HL-60/S4 treated with phorbol 12-myristate 13-acetate at 8.2 ng/mL for 4 days and 3 days (cell line): ENCODE data around the gene OR2V1.
"Not testable (repeated sequence)": the region's sequence is repeated elsewhere in the genome, so short reads cannot be mapped to it uniquely, and the experiment has no call there.

Experiments used
- in situ Hi-C: fragments of 300-500 bp; cut with MboI; formaldehyde crosslinking; loops from 2 replicates; pipeline ENCODE4 v1.15.0; 2022; ENCODE audit warnings: low sequenced_read_pairs

Gene OR2V1

DNA sequence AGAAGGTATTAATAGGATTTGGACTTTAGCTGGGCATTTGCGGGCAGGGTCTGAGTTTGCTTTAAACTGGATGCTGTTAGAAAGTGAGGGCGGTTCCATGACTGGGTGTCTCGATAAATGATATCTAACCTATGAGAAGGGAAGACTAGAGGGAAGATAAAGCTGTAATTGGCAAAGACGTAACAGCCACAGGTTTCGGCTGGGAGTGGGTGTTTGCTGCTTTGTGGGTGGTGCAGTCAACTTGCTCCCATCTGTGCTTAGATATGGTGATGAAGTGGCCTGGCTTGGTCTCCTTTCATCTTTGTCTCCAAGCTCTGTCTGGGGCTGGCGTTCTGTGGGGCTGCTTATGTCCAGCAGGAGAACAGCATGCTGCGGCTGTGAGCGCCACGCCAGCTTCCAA lies 23.3 kb downstream of the OR2V1 start:
- in situ Hi-C loops, result no loop called here

- in situ Hi-C loops, result no loop called here
These were observed 25.5 kb downstream of the OR2V1 start for GRCh38 chr5:181105391-181106025.

DNA sequence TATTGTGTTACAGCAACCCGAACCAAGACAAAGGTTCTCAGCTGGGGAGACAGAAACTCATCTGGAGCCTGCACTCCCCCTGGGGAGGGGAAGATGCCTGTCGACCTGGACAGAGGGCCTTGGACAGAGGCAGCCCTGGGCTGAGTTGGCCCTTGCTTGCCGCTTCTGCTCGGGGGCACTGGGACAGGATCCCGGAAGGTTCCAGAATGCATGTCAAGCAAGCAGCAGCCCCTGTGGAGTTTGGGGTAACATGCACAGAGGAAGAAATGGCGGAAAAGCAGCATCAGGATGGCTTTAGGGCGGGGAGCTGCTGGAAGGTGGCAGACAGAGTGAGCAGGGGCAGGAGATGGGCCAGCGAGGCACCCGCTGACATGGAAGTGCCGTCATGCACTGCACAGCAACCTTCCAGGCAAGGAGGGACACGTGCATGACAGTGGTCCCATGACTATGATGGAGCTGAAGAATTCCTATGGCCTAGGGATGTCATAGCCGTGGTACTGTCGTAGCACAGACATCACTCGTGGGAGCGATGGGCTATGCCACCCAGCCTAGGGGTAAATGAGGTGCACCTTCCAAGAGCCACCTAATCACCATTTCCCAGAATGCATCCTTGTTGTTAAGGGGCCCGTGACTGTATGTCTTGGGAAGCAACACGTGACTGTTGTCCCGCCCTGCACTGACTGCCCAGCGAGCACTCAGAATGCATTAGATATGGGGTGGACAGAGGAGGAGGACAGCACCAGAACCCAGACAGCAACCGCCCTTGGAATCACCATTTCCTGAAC lies 26.2 kb downstream of the OR2V1 start:
- in situ Hi-C loops, result not testable (repeated sequence)

- in situ Hi-C loops, result not testable (repeated sequence)
These were observed 26.8 kb downstream of the OR2V1 start for GRCh38 chr5:181104259-181104568.

DNA sequence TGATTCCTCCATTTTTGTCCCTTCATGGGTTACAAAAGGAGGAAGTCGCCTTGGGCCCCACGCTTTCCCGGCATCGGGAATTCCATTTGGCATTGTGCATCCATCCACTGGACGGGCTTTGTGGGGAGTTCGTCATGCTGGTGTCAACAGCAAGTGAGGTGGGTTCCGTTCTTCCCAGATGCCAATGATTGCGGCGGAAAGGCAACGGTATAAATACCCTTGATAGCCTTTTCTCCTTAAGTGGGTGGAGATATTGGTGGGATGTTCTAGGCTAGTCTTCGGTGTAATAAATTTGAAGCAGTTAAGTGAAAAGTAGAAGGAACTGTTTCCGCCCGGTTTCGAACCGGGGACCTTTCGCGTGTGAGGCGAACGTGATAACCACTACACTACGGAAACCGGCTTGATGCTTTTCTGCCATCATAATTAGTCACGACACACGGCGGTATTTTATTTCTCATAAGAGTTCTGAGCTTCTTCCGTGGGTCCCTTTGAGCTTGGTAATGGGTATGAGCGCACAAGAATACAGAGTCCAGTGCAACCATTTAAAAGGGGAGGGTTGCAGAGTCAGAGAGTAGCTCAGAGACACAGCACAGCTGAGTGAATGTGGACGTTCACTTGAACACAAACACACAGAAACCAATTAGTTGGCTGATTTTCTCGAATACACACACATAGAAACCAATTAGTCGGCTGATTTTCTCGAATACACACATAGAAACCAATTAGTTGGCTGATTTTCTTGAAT lies 28.9 kb downstream of the OR2V1 start:
- in situ Hi-C loops, result not testable (repeated sequence)

DNA sequence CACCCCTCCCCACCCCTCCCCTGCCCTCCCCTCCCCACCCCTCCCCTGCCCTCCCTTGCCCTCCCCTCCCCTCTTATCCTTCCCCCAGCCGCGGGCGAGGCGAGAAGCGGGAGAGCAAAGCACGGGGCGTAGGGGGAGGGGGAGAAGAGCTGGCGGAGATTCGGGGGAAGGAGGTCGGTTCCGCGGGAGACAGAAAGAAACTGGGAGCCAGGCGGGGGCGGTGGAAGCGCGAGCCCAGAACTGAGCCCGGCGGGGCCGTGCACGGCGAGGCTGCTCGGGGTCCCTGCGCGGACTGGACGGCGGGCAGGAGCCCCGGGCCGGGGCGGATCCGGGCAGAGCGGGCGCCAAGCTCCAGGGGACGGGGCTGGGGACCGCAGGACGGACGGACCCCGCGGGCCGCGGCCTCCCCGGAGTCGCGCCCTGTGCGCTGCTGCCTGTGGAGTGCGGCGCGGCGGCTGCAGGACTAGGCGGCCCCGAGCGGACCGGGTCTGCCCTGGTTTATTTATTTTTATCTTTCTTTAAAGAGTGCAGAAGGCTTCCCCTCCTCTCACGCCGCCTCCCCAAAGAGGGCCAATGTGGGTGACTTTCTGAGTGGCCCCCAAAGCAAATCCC lies 29.8 kb downstream of the OR2V1 start:
- in situ Hi-C loops, result not testable (repeated sequence)

GRCh38 chr5:181100121-181100875 lies 30.7 kb downstream of the OR2V1 start:
- in situ Hi-C loops, result no loop called here

- in situ Hi-C loops, result no loop called here
These were observed 31.3 kb downstream of the OR2V1 start for GRCh38 chr5:181099602-181100086.

GRCh38 chr5:181098762-181099601 lies 32.0 kb downstream of the OR2V1 start:
- in situ Hi-C loops, result no loop called here

- in situ Hi-C loops, result not testable (repeated sequence)
These were observed 33.0 kb downstream of the OR2V1 start for GRCh38 chr5:181097759-181098491.

DNA sequence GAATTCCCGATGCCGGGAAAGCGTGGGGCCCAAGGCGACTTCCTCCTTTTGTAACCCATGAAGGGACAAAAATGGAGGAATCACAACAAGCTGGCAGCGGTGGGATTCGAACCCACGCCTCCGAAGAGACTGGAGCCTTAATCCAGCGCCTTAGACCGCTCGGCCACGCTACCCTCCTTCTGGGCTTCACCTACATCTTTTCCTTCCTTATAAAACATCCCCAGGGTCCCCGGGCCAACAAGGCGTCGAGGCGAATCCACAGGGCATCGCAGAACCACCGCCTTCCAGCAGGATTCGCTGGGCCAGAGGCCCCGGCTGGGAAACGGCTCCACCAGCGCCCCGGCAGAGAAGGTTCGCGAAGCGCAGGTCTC lies 33.6 kb downstream of the OR2V1 start:
- in situ Hi-C loops, result not testable (repeated sequence)

DNA sequence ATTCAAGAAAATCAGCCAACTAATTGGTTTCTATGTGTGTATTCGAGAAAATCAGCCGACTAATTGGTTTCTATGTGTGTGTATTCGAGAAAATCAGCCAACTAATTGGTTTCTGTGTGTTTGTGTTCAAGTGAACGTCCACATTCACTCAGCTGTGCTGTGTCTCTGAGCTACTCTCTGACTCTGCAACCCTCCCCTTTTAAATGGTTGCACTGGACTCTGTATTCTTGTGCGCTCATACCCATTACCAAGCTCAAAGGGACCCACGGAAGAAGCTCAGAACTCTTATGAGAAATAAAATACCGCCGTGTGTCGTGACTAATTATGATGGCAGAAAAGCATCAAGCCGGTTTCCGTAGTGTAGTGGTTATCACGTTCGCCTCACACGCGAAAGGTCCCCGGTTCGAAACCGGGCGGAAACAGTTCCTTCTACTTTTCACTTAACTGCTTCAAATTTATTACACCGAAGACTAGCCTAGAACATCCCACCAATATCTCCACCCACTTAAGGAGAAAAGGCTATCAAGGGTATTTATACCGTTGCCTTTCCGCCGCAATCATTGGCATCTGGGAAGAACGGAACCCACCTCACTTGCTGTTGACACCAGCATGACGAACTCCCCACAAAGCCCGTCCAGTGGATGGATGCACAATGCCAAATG lies 34.1 kb downstream of the OR2V1 start:
- in situ Hi-C loops, result not testable (repeated sequence)

- in situ Hi-C loops, result not testable (repeated sequence)
These were observed 35.8 kb downstream of the OR2V1 start for GRCh38 chr5:181095162-181095561.

GRCh38 chr5:181092428-181092827 lies 38.5 kb downstream of the OR2V1 start:
- in situ Hi-C loops, result no loop called here

- in situ Hi-C loops, result no loop called here
These were observed 42.7 kb downstream of the OR2V1 start for GRCh38 chr5:181088289-181088688.

GRCh38 chr5:181087309-181087708 lies 43.7 kb downstream of the OR2V1 start:
- in situ Hi-C loops, result no loop called here

- in situ Hi-C loops, result no loop called here
These were observed 44.1 kb downstream of the OR2V1 start for GRCh38 chr5:181086884-181087205.

DNA sequence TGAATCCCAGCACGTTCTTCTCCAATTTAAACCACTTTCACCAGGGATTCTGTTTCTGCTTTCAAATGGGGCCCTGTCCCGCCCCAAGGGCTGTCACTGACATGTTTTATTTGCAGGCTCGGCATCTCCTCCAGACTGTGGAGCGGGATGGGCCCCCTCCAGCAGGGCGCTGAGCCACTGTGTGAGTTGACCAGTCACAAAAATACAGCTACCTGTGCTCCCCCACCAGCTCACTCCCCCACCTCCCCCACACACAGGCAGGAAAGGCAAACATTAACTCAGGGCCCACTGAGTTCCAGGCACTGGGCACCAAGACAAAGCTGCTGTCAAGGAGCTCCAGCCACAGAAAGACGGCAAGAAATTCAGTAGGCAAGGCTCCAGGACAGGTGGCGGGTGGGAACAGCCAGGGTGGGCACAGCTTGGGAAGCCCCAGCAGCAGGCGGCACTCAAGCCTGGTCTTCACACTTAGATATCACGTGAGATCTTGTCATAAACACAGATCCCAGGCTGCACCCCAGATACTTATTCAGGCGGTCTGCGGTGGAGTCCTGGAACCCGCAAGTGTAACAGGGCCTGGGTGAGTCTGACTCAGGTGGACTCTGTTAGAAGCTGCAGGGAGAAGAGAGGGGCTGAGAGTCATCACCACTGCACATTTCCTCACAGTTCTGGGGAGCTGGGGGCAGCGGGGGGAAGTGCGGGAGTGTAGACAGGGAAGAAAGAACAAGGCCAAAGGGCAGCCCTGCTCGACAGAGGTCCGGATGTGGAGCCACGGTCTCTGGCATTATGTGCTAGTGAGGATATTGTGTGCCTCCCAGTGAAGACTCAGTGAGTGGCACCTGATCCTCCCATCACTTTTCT lies 44.7 kb downstream of the OR2V1 start:
- in situ Hi-C loops, result no loop called here
